Right atrium auricular region (tissue), 2 donors: Measurements from ENCODE around the gene TMEM108. TPM values are rescaled to one million over a fixed set of nuclear protein-coding genes. Genes with fewer than 3 reads are reported as not detected.
A peak's percentile ranks its signal among the peaks of the same experiment; 100 is the strongest.

Source experiments
- DNase-seq: peaks from one replicate; pipeline ENCODE4 v3.0.0-alpha.2; 2019; ENCODE audit warnings: low spot score
- H3K27ac ChIP-seq, 2 donors: fragments of 200-600 bp; sonication (generic); 1 replicate in 1 of 2; 2 replicates in 1 of 2; pipeline ENCODE4 v1.5.1; 2016 to 2019
- H3K27me3 ChIP-seq, 2 donors: fragments of 200-600 bp; sonication (generic); one replicate each; pipeline versions ENCODE4 v1.5.1 to v1.6.0; 2017 to 2019
- H3K36me3 ChIP-seq: fragments of 200-600 bp; sonication (generic); one replicate; pipeline ENCODE4 v1.5.1; 2016
- H3K4me1 ChIP-seq, 2 donors: fragments of 200-600 bp; sonication (generic); one replicate each; pipeline versions ENCODE4 v1.5.1 to v1.6.0; 2017 to 2019
- H3K4me3 ChIP-seq, 2 donors: fragments of 200-600 bp; sonication (generic); 1 replicate in 1 of 2; 2 replicates in 1 of 2; pipeline ENCODE4 v1.5.1; 2017 to 2019; ENCODE audit warnings: mild to moderate bottlenecking in 1 of 2, moderate library complexity in 1 of 2
- H3K9me3 ChIP-seq, 2 donors: fragments of 200-600 bp; sonication (generic); one replicate each; pipeline ENCODE4 v1.5.1; 2019
- total RNA-seq, 2 donors: library from RNA; depleted of rRNA; stranded (reverse); fragments of >200 nt; gene quantifications; one replicate each; pipeline ENCODE4 v1.1.0, GENCODE V29; 2016
- TF ChIP-seq, protein P1 (sequence below), 2 donors: fragments of 200-600 bp; sonication (generic); IDR thresholded peaks; one replicate each; pipeline ENCODE4 v1.5.1; 2019; ENCODE audit warnings: antibody characterized with exemption in 2 of 2

TMEM108 gene
- total RNA-seq, 2 donors from 2014 or later = 5.1 to 5.3 TPM

DNA sequence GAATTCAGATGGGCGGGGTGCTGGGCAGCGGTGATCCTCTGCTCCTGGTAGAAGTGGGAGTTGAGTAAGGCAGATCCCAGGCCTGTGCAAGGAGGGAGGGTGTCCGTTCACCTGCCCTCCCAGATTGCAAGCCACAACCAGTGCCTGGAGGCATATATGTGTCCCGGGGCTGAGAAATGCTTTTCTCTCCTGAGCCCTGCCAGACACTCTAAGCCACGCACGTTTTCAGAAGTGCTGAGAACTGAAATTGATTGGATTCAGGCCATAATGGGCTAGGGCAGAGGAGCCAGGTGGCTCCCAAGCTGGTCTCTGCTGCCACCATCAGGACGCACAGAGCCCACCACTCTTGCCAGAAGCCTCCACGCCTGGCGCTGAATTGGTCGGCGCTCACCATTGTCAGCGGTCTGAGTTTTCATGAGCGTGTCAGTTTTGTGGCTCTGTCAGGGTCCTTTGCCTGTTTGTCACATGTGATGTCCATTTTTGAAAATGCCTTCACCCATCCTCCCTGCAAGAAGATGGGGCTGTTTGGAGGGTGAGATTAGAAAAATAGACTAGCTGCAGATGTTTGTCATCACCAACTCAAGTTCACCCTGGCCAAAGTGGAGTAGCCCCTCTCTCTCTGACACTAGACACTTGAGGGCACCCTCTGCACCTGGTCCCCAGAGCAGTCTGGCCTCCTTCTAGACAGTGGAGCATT, 346.3 kb downstream of the TMEM108 start:
- no peak overlapping the region for H3K27ac ChIP-seq
- no peaks in the 10 kb centered on the region for H3K36me3 ChIP-seq
- H3K4me1 ChIP-seq = peaks cover 0 to 9% of the 10 kb centered on the region in 2 donors
- no peaks in the 10 kb centered on the region for H3K9me3 ChIP-seq
- TF ChIP-seq, protein P1, sequence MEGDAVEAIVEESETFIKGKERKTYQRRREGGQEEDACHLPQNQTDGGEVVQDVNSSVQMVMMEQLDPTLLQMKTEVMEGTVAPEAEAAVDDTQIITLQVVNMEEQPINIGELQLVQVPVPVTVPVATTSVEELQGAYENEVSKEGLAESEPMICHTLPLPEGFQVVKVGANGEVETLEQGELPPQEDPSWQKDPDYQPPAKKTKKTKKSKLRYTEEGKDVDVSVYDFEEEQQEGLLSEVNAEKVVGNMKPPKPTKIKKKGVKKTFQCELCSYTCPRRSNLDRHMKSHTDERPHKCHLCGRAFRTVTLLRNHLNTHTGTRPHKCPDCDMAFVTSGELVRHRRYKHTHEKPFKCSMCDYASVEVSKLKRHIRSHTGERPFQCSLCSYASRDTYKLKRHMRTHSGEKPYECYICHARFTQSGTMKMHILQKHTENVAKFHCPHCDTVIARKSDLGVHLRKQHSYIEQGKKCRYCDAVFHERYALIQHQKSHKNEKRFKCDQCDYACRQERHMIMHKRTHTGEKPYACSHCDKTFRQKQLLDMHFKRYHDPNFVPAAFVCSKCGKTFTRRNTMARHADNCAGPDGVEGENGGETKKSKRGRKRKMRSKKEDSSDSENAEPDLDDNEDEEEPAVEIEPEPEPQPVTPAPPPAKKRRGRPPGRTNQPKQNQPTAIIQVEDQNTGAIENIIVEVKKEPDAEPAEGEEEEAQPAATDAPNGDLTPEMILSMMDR (IDR thresholded peaks at IDR 0.05) = peak; percentile 64 to 89
- peak; percentile 69 for DNase-seq
- no peak overlapping the region for H3K4me3 ChIP-seq
- no peaks in the 10 kb centered on the region for H3K27me3 ChIP-seq

- DNase-seq = no peak
- Histone ChIP-seq H3K27me3 (no peaks in the 10 kb centered on the region), H3K27ac (no peak overlapping the region), H3K9me3 (no peaks in the 10 kb centered on the region), H3K4me1 (peaks cover 0 to 9% of the 10 kb centered on the region in 2 donors), H3K36me3 (peaks cover 5% of the 10 kb centered on the region), H3K4me3 (no peak overlapping the region)
- TF ChIP-seq, protein P1 (IDR thresholded peaks at IDR 0.05) = no peak
Measured at GRCh38 chr3:133386876-133387275, 348.7 kb downstream of the TMEM108 start.

GRCh38 chr3:133387341-133387740, 349.1 kb downstream of the TMEM108 start:
- Histone ChIP-seq H3K36me3 (peaks cover 5% of the 10 kb centered on the region), H3K4me3 (no peak overlapping the region), H3K9me3 (no peaks in the 10 kb centered on the region), H3K27me3 (no peaks in the 10 kb centered on the region), H3K4me1 (peaks cover 0 to 9% of the 10 kb centered on the region in 2 donors), H3K27ac (no peak overlapping the region)
- no peak for DNase-seq
- TF ChIP-seq, protein P1 (IDR thresholded peaks at IDR 0.05) = no peak

DNA sequence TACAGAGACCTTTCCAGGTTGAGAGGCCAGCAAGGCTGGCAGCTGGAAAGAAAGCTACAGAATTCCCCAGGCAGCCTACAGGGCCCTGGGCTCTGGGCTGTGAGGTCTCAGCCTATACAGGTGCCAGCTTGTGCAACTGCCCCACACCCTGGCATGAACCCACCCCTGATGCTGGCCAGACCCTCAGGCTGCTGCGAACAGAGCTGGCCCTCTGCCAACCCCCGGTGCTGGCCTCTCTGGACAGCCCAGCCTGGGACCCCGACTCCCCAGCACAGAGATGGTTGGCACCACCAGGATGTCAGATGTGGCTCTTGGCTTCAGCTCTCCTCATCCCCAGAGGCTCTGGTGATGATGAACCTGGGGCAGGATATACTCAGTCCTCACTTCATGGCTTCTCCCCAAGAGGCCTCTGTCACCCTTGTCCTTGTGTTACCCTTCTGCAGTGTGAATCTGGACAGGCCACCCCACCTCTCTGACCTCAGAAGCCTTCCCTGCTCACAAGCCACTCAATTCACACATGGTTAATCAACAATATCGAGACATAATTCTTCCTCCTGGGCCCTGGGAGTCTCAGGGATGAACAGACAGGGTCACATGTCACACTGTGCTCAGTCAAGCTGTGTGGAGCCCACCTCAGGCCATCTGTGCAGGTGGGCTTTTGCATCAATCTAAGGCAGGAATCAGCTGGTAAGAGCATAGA, 350.7 kb downstream of the TMEM108 start:
- Histone ChIP-seq H3K4me3 (no peak overlapping the region), H3K36me3 (peaks cover 5% of the 10 kb centered on the region), H3K4me1 (peaks cover 0 to 9% of the 10 kb centered on the region in 2 donors), H3K27me3 (no peaks in the 10 kb centered on the region), H3K9me3 (no peaks in the 10 kb centered on the region), H3K27ac (no peak overlapping the region)
- no peak for DNase-seq
- TF ChIP-seq, protein P1 (IDR thresholded peaks at IDR 0.05) = no peak

- DNase-seq = no peak
Measured at GRCh38 chr3:133390715-133391114, 352.5 kb downstream of the TMEM108 start.

More at GRCh38 chr3:133390715-133391114, 352.5 kb downstream of the TMEM108 start:
- Histone ChIP-seq H3K4me3 (no peak overlapping the region), H3K36me3 (peaks cover 5% of the 10 kb centered on the region), H3K27ac (no peak overlapping the region), H3K4me1 (no peaks in the 10 kb centered on the region), H3K27me3 (no peaks in the 10 kb centered on the region), H3K9me3 (no peaks in the 10 kb centered on the region)
- TF ChIP-seq, protein P1 (IDR thresholded peaks at IDR 0.05) = no peak
